Thymus (tissue), 14 donors: ENCODE results near the gene STON2. TPM values are rescaled to one million over a fixed set of nuclear protein-coding genes. Genes with fewer than 3 reads are reported as not detected.
A peak's percentile ranks its signal among the peaks of the same experiment; 100 is the strongest.

ENCODE experiments used
- DNase-seq, 9 donors: peaks; one replicate each; pipeline ENCODE4 v3.0.0-alpha.2; 2013; ENCODE audit warnings: low spot score in 9 of 9, low read depth in 6 of 9, missing footprints in 1 of 9
- H3K27ac ChIP-seq, 2 donors: one replicate each; pipeline ENCODE4 v1.5.1; 2013; ENCODE audit warnings: control low read depth in 1 of 2, low read depth in 1 of 2, low read length in 1 of 2, mild to moderate bottlenecking in 1 of 2, moderate library complexity in 1 of 2
- H3K27me3 ChIP-seq, 2 donors: one replicate each; pipeline ENCODE4 v1.5.1; 2013; ENCODE audit warnings: low read length in 1 of 2; ENCODE audit not compliant: control insufficient read depth in 2 of 2, insufficient read depth in 1 of 2
- H3K36me3 ChIP-seq, 2 donors: one replicate each; pipeline ENCODE4 v1.5.1; 2013; ENCODE audit warnings: low read length in 1 of 2, mild to moderate bottlenecking in 1 of 2, moderate library complexity in 1 of 2; ENCODE audit not compliant: control insufficient read depth in 2 of 2, insufficient read depth in 2 of 2
- H3K4me1 ChIP-seq, 2 donors: one replicate each; pipeline ENCODE4 v1.5.1; 2013; ENCODE audit warnings: low read length in 2 of 2; ENCODE audit not compliant: control insufficient read depth in 2 of 2, insufficient read depth in 2 of 2
- H3K4me3 ChIP-seq, 2 donors: one replicate each; pipeline ENCODE4 v1.5.1; 2013; ENCODE audit warnings: low read length in 2 of 2, control low read depth in 1 of 2, mild to moderate bottlenecking in 1 of 2
- H3K9me3 ChIP-seq, 2 donors: one replicate each; pipeline ENCODE4 v1.5.1; 2013; ENCODE audit warnings: low read length in 1 of 2, mild to moderate bottlenecking in 1 of 2; ENCODE audit not compliant: control insufficient read depth in 2 of 2, insufficient read depth in 1 of 2
- WGBS: extraction: QIAGEN DNeasy Blood & Tissue Kit; methylation state at CpG from one replicate; pipeline ENCODE4 v1.1.7; 2013; 5-methylcytosine and 5-hydroxymethylcytosine counted together
- long read RNA-seq, 10 donors: transcript quantifications; one replicate each; lab custom pipeline, GENCODE V29; 2026
- polyA plus RNA-seq: library from polyadenylated mRNA; stranded (reverse); fragments of 200-250 nt; gene quantifications from one replicate; pipeline ENCODE4 v1.2.3, GENCODE V29; 2013
- total RNA-seq: library from RNA; stranded (reverse); fragments of 120-200 nt; gene quantifications from one replicate; pipeline ENCODE4 v1.2.4, GENCODE V29; 2013
- donor health status: healthy.

STON2 gene
- total RNA-seq (6.1 TPM), polyA plus RNA-seq (5.4 TPM)
- long read RNA-seq, donor 1: 0 reads
- long read RNA-seq, donor 2: 0 reads
- long read RNA-seq, donor 3, partial matches to known transcripts: 0 of 19 reads
- long read RNA-seq, donor 3, other reads (novel, unspliced or antisense): 19 of 19 reads
- long read RNA-seq, donor 4, partial matches to known transcripts: 0 of 9 reads
- long read RNA-seq, donor 4, other reads (novel, unspliced or antisense): 9 of 9 reads
- long read RNA-seq, donor 5, partial matches to known transcripts: 0 of 43 reads
- long read RNA-seq, donor 5, other reads (novel, unspliced or antisense): 43 of 43 reads
- long read RNA-seq, donor 6, partial matches to known transcripts: 0 of 29 reads
- long read RNA-seq, donor 6, other reads (novel, unspliced or antisense): 29 of 29 reads
- long read RNA-seq, donor 7, partial matches to known transcripts: 0 of 30 reads
- long read RNA-seq, donor 7, other reads (novel, unspliced or antisense): 30 of 30 reads
- long read RNA-seq, donor 8: 0 reads
- long read RNA-seq, donor 9: 0 reads
- long read RNA-seq, donor 10: 0 reads

GRCh38 chr14:81400202-81400678 lies at the start of gene STON2:
Gene STON2, minus strand, starts transcription at chr14:81400324. Its CDS starts 1,942 bp downstream, at chr14:81398382.
- no peak within 1 kb of the TSS for H3K4me3 ChIP-seq
- H3K9me3 ChIP-seq: no peaks in the 10 kb centered on the region
- no peaks in the 10 kb centered on the region for H3K36me3 ChIP-seq
- no peaks in the 10 kb centered on the region for H3K4me1 ChIP-seq
- peak in 1 of 9 donors; percentile 24 for DNase-seq
- peak within 1 kb of the TSS in 1 of 2 donors; percentile 38 for H3K27ac ChIP-seq
- no peaks in the 10 kb centered on the region for H3K27me3 ChIP-seq
- WGBS: 21% methylated on average over 5 of the region's 5 CpGs

- no peaks in the 10 kb centered on the region for H3K27me3 ChIP-seq
- H3K36me3 ChIP-seq: no peaks in the 10 kb centered on the region
- 79% methylated on average over 6 of the region's 6 CpGs for WGBS
- no peak overlapping the region for H3K4me3 ChIP-seq
- no peaks in the 10 kb centered on the region for H3K4me1 ChIP-seq
- H3K27ac ChIP-seq: no peak overlapping the region
- H3K9me3 ChIP-seq: no peaks in the 10 kb centered on the region
- DNase-seq: no peak
These were observed 49.5 kb upstream of the STON2 start for GRCh38 chr14:81449576-81449975.

- H3K27me3 ChIP-seq: no peaks in the 10 kb centered on the region
- H3K4me1 ChIP-seq: no peaks in the 10 kb centered on the region
- no peak for DNase-seq
- no peak overlapping the region for H3K4me3 ChIP-seq
- H3K9me3 ChIP-seq: no peaks in the 10 kb centered on the region
- no peaks in the 10 kb centered on the region for H3K36me3 ChIP-seq
- no peak overlapping the region for H3K27ac ChIP-seq
- WGBS: 88% methylated on average over 4 of the region's 4 CpGs
These were observed 49.0 kb upstream of the STON2 start for GRCh38 chr14:81449114-81449513.

GRCh38 chr14:81447021-81447764 lies 47.1 kb upstream of the STON2 start:
- no peaks in the 10 kb centered on the region for H3K36me3 ChIP-seq
- H3K4me1 ChIP-seq: no peaks in the 10 kb centered on the region
- no peak overlapping the region for H3K4me3 ChIP-seq
- 94% methylated on average over 3 of the region's 3 CpGs for WGBS
- H3K27me3 ChIP-seq: no peaks in the 10 kb centered on the region
- H3K9me3 ChIP-seq: no peaks in the 10 kb centered on the region
- no peak for DNase-seq
- no peak overlapping the region for H3K27ac ChIP-seq

GRCh38 chr14:81446279-81447007 lies 46.3 kb upstream of the STON2 start:
- Histone ChIP-seq H3K9me3 (no peaks in the 10 kb centered on the region), H3K27ac (no peak overlapping the region), H3K27me3 (no peaks in the 10 kb centered on the region), H3K36me3 (no peaks in the 10 kb centered on the region), H3K4me3 (no peak overlapping the region), H3K4me1 (no peaks in the 10 kb centered on the region)
- 97% methylated on average over 9 of the region's 9 CpGs for WGBS
- DNase-seq: no peak

- peaks cover 0 to under 1% of the 10 kb centered on the region in 2 donors for H3K4me1 ChIP-seq
- H3K9me3 ChIP-seq: no peaks in the 10 kb centered on the region
- no peaks in the 10 kb centered on the region for H3K36me3 ChIP-seq
- H3K27ac ChIP-seq: no peak overlapping the region
- no peak for DNase-seq
- peaks cover 15 to 23% of the 10 kb centered on the region in 2 donors for H3K27me3 ChIP-seq
- H3K4me3 ChIP-seq: no peak overlapping the region
- 96% methylated on average over 5 of the region's 5 CpGs for WGBS
These were observed 41.6 kb upstream of the STON2 start for GRCh38 chr14:81441626-81442134.

- Histone ChIP-seq H3K4me1 (peaks cover 10 to 11% of the 10 kb centered on the region in 2 donors), H3K9me3 (no peaks in the 10 kb centered on the region), H3K27ac (no peak overlapping the region), H3K4me3 (no peak overlapping the region), H3K36me3 (no peaks in the 10 kb centered on the region), H3K27me3 (peaks cover 27 to 36% of the 10 kb centered on the region in 2 donors)
- DNase-seq: no peak
- WGBS: 78% methylated on average over 3 of the region's 3 CpGs
These were observed 39.9 kb upstream of the STON2 start for GRCh38 chr14:81440041-81440440.

GRCh38 chr14:81437244-81437643 lies 37.1 kb upstream of the STON2 start:
- peaks cover 10 to 19% of the 10 kb centered on the region in 2 donors for H3K4me1 ChIP-seq
- H3K27me3 ChIP-seq: peaks cover 35 to 54% of the 10 kb centered on the region in 2 donors
- no peaks in the 10 kb centered on the region for H3K9me3 ChIP-seq
- H3K36me3 ChIP-seq: no peaks in the 10 kb centered on the region
- H3K4me3 ChIP-seq: no peak overlapping the region
- WGBS: 49% methylated on average over 4 of the region's 4 CpGs
- no peak for DNase-seq
- H3K27ac ChIP-seq: no peak overlapping the region
